ENCODE measurements around the gene PAPPA. TPM values are rescaled to one million over a fixed set of nuclear protein-coding genes. Genes with fewer than 3 reads are reported as not detected.
A peak's percentile ranks its signal among the peaks of the same experiment; 100 is the strongest.

The PAPPA gene
- total and polyA plus RNA-seq, 9 of the 15 experiments (the other 6 are each of a cell fraction or from before 2014, with no cell fraction given), result 0.06 to 0.18 (median 0.11) TPM

DNA sequence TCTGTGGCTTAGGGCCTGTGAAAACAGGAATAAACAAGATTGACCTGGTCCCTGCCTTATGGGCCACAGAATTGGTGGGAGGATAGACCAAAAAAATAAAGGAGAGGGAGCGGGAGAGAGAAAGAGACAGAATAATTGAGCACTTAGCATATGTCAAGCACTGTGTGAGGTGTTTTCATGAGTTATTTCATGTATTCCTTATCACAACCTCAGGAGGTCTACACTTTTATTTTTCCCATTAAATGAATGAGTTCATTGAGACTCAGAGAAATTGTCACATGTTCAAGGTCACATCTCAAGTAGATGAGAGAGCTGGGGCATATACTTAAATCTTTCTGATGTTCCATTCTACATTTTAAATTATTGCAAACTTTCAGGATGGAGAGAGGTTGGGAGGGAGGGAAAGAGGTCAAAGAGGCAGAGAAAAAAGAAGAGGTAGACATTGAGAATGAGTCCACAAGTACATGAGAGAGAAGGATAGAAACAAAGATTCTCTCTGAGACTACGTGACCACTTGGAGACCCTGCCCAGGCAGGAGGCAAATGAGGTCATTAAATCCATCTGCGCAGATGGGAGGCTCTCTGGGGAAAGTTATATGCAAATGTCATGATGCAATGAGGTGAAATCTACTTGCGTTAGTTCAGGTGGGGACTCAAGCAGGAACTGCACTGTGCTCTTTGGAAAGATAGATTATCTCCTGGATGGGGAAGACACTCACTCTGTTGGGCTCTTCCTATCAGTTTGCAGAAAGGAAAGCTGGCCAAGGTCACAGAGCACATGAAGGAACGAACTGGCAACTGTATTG lies 241.5 kb downstream of the PAPPA start (continued):
- TF ChIP-seq, protein P1, sequence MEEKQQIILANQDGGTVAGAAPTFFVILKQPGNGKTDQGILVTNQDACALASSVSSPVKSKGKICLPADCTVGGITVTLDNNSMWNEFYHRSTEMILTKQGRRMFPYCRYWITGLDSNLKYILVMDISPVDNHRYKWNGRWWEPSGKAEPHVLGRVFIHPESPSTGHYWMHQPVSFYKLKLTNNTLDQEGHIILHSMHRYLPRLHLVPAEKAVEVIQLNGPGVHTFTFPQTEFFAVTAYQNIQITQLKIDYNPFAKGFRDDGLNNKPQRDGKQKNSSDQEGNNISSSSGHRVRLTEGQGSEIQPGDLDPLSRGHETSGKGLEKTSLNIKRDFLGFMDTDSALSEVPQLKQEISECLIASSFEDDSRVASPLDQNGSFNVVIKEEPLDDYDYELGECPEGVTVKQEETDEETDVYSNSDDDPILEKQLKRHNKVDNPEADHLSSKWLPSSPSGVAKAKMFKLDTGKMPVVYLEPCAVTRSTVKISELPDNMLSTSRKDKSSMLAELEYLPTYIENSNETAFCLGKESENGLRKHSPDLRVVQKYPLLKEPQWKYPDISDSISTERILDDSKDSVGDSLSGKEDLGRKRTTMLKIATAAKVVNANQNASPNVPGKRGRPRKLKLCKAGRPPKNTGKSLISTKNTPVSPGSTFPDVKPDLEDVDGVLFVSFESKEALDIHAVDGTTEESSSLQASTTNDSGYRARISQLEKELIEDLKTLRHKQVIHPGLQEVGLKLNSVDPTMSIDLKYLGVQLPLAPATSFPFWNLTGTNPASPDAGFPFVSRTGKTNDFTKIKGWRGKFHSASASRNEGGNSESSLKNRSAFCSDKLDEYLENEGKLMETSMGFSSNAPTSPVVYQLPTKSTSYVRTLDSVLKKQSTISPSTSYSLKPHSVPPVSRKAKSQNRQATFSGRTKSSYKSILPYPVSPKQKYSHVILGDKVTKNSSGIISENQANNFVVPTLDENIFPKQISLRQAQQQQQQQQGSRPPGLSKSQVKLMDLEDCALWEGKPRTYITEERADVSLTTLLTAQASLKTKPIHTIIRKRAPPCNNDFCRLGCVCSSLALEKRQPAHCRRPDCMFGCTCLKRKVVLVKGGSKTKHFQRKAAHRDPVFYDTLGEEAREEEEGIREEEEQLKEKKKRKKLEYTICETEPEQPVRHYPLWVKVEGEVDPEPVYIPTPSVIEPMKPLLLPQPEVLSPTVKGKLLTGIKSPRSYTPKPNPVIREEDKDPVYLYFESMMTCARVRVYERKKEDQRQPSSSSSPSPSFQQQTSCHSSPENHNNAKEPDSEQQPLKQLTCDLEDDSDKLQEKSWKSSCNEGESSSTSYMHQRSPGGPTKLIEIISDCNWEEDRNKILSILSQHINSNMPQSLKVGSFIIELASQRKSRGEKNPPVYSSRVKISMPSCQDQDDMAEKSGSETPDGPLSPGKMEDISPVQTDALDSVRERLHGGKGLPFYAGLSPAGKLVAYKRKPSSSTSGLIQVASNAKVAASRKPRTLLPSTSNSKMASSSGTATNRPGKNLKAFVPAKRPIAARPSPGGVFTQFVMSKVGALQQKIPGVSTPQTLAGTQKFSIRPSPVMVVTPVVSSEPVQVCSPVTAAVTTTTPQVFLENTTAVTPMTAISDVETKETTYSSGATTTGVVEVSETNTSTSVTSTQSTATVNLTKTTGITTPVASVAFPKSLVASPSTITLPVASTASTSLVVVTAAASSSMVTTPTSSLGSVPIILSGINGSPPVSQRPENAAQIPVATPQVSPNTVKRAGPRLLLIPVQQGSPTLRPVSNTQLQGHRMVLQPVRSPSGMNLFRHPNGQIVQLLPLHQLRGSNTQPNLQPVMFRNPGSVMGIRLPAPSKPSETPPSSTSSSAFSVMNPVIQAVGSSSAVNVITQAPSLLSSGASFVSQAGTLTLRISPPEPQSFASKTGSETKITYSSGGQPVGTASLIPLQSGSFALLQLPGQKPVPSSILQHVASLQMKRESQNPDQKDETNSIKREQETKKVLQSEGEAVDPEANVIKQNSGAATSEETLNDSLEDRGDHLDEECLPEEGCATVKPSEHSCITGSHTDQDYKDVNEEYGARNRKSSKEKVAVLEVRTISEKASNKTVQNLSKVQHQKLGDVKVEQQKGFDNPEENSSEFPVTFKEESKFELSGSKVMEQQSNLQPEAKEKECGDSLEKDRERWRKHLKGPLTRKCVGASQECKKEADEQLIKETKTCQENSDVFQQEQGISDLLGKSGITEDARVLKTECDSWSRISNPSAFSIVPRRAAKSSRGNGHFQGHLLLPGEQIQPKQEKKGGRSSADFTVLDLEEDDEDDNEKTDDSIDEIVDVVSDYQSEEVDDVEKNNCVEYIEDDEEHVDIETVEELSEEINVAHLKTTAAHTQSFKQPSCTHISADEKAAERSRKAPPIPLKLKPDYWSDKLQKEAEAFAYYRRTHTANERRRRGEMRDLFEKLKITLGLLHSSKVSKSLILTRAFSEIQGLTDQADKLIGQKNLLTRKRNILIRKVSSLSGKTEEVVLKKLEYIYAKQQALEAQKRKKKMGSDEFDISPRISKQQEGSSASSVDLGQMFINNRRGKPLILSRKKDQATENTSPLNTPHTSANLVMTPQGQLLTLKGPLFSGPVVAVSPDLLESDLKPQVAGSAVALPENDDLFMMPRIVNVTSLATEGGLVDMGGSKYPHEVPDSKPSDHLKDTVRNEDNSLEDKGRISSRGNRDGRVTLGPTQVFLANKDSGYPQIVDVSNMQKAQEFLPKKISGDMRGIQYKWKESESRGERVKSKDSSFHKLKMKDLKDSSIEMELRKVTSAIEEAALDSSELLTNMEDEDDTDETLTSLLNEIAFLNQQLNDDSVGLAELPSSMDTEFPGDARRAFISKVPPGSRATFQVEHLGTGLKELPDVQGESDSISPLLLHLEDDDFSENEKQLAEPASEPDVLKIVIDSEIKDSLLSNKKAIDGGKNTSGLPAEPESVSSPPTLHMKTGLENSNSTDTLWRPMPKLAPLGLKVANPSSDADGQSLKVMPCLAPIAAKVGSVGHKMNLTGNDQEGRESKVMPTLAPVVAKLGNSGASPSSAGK (IDR thresholded peaks at IDR 0.05), result peak; percentile 75
- TF ChIP-seq TOE1 (IDR thresholded peaks at IDR 0.05; ENCODE audit: borderline replicate concordance), result peak; percentile 79
- no peak for TF ChIP-seq TOE1 (CRISPR knock-in tag; IDR thresholded peaks at IDR 0.05; ENCODE audit: borderline replicate concordance, low read depth)
- peak; percentile 28; the same call in 1 of the 2 replicates for TF ChIP-seq FOSL1 (tag; conservative IDR thresholded peaks at IDR 0.05)
- TF ChIP-seq, protein P2, sequence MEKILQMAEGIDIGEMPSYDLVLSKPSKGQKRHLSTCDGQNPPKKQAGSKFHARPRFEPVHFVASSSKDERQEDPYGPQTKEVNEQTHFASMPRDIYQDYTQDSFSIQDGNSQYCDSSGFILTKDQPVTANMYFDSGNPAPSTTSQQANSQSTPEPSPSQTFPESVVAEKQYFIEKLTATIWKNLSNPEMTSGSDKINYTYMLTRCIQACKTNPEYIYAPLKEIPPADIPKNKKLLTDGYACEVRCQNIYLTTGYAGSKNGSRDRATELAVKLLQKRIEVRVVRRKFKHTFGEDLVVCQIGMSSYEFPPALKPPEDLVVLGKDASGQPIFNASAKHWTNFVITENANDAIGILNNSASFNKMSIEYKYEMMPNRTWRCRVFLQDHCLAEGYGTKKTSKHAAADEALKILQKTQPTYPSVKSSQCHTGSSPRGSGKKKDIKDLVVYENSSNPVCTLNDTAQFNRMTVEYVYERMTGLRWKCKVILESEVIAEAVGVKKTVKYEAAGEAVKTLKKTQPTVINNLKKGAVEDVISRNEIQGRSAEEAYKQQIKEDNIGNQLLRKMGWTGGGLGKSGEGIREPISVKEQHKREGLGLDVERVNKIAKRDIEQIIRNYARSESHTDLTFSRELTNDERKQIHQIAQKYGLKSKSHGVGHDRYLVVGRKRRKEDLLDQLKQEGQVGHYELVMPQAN (IDR thresholded peaks at IDR 0.05; ENCODE audit: borderline replicate concordance), result no peak
- TF ChIP-seq FOXK2 (conservative IDR thresholded peaks at IDR 0.05 in 1 of 2, IDR thresholded peaks at IDR 0.05 in 1 of 2; ENCODE audit: low read depth in 2 of 2), result peak; percentile 31 to 51; a peak in 1 of 4 replicates
- peak in 1 of 2 experiments; percentile 76; a peak in 1 of 4 replicates for TF ChIP-seq TBL1XR1 (IDR thresholded peaks at IDR 0.05; ENCODE audit: low read length in 2 of 2)
- no peak for TF ChIP-seq ZNF212 (CRISPR knock-in tag; IDR thresholded peaks at IDR 0.05)
- peak; percentile 76; the same call in 1 of the 2 replicates for TF ChIP-seq SMARCE1 (IDR thresholded peaks at IDR 0.05)
- peak; percentile 79 for TF ChIP-seq MEIS2 (IDR thresholded peaks at IDR 0.05; ENCODE audit: partially characterized antibody)
- TF ChIP-seq ASH1L (IDR thresholded peaks at IDR 0.05; ENCODE audit: borderline replicate concordance, low read depth, partially characterized antibody), result no peak
- no peak for TF ChIP-seq MBD2 (IDR thresholded peaks at IDR 0.05; ENCODE audit: borderline replicate concordance, low read depth)
